BLaER1 treated with 17β-estradiol and CSF1 and Interleukin-3, amounts not matched to agents 10 nM and 100 nM (cell line): ENCODE data around the gene ARHGAP4.

Experiments
- H3K27ac ChIP-seq, 11 experiments: shearing (Covaris generic); formaldehyde crosslinking; 2 replicates each; pipeline ENCODE4 v1.8.1; 2022
- H3K27me3 ChIP-seq, 11 experiments: shearing (Covaris generic); formaldehyde crosslinking; 2 replicates each; pipeline ENCODE4 v1.8.1; 2022
- H3K36me3 ChIP-seq, 11 experiments: shearing (Covaris generic); formaldehyde crosslinking; 2 replicates each; pipeline ENCODE4 v1.8.1; 2022
- H3K4me1 ChIP-seq, 10 experiments: shearing (Covaris generic); formaldehyde crosslinking; 2 replicates each; pipeline ENCODE4 v1.8.1; 2022
- H3K4me2 ChIP-seq, 11 experiments: shearing (Covaris generic); formaldehyde crosslinking; 2 replicates each; pipeline ENCODE4 v1.8.1; 2022
- H3K4me3 ChIP-seq, 10 experiments: shearing (Covaris generic); formaldehyde crosslinking; 2 replicates each; pipeline ENCODE4 v1.8.1; 2022
- H3K9ac ChIP-seq, 11 experiments: shearing (Covaris generic); formaldehyde crosslinking; 2 replicates each; pipeline ENCODE4 v1.8.1; 2022
- H3K9me3 ChIP-seq, 11 experiments: shearing (Covaris generic); formaldehyde crosslinking; replicated peaks in 1 of 11; 2 replicates each; pipeline ENCODE4 v1.8.1; 2022
- H4K20me1 ChIP-seq, 11 experiments: shearing (Covaris generic); formaldehyde crosslinking; 2 replicates each; pipeline ENCODE4 v1.8.1; 2022
- Cebpa-rat ChIP-seq, 11 experiments: shearing (Covaris generic); IDR thresholded peaks; 2 replicates each; pipeline ENCODE4 v1.8.1; 2022

Gene ARHGAP4

GRCh38 chrX:153953342-153953830 lies 27.3 kb upstream of the ARHGAP4 start:
- Histone ChIP-seq H3K27me3 (peaks cover 0 to 38% (median 5%) of the 10 kb centered on the region in 11 experiments; a peak in 8 of 22 replicates), H3K4me1 (peaks cover 40 to 60% (median 54%) of the 10 kb centered on the region in 10 experiments), H3K4me2 (peak overlapping the region in 10 of 11 experiments; percentile 26 to 80 (median 38); a peak in 19 of 22 replicates), H3K9ac (peak overlapping the region in 7 of 11 experiments; percentile 16 to 44 (median 30); a peak in 9 of 22 replicates), H4K20me1 (peaks cover 0 to 100% (median 94%) of the 10 kb centered on the region in 11 experiments; a peak in 19 of 22 replicates), H3K4me3 (no peak overlapping the region), H3K27ac (peak overlapping the region in 4 of 11 experiments; percentile 13 to 64 (median 36); a peak in 6 of 22 replicates), H3K36me3 (peaks cover 74 to 95% (median 90%) of the 10 kb centered on the region in 11 experiments), H3K9me3 (no peaks in the 10 kb centered on the region)
- TF ChIP-seq Cebpa-rat (IDR thresholded peaks at IDR 0.05) = no peak

- Histone ChIP-seq H4K20me1 (peaks cover 0 to 100% (median 94%) of the 10 kb centered on the region in 11 experiments; a peak in 19 of 22 replicates), H3K4me2 (peak overlapping the region; percentile 8 to 87 (median 39); a peak in 17 of 22 replicates), H3K9me3 (no peaks in the 10 kb centered on the region), H3K27me3 (peaks cover 0 to 42% (median 9%) of the 10 kb centered on the region in 11 experiments; a peak in 11 of 22 replicates), H3K9ac (peak overlapping the region in 8 of 11 experiments; percentile 16 to 44 (median 28); a peak in 10 of 22 replicates), H3K36me3 (peaks cover 65 to 94% (median 87%) of the 10 kb centered on the region in 11 experiments), H3K27ac (peak overlapping the region in 6 of 11 experiments; percentile 13 to 64 (median 37); a peak in 10 of 22 replicates), H3K4me1 (peaks cover 49 to 69% (median 63%) of the 10 kb centered on the region in 10 experiments), H3K4me3 (no peak overlapping the region)
- TF ChIP-seq Cebpa-rat (IDR thresholded peaks at IDR 0.05) = no peak
Observed at GRCh38 chrX:153952373-153953026, 26.4 kb upstream of the ARHGAP4 start.

DNA sequence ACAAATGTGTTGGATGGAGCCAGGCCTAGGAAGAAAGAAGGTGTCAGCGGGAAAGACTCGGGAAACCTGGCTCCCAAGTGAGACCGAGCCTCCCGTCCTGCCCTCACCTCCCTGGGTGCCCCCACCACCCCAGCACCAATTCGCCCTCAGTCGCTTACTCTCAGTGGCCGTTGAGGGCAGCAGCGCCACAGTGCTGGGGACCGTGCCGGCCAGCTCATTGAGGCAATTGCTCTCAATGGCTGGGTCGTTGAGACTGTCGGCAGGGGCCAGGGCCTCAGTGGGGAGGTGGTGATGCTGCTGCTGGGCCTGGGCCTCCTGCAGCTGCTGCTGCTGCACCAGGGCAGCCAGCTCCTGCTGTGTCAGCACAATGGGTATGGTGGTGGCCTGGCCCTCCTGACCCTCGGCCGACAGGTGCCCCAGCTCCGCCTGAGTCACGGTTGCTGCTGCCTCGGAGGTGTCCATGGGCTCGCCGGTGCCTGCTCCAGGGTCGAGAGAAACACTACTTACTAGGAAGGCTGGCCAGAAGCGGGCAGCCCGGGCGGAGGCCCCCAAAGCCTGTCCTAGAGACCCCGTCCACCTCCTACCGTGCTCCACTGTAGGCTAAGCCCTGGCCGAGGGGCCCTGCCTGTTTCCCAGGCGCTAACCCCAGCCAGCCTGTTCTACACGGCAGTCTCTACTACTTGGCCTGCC lies 25.8 kb upstream of the ARHGAP4 start:
- Histone ChIP-seq H3K4me3 (no peak overlapping the region), H3K27ac (peak overlapping the region in 6 of 11 experiments; percentile 7 to 64 (median 37); a peak in 7 of 22 replicates), H3K4me1 (peaks cover 54 to 74% (median 68%) of the 10 kb centered on the region in 10 experiments), H3K4me2 (peak overlapping the region in 9 of 11 experiments; percentile 37 to 87 (median 70); a peak in 11 of 22 replicates), H3K9ac (peak overlapping the region in 7 of 11 experiments; percentile 9 to 63 (median 30); a peak in 4 of 22 replicates), H3K9me3 (no peaks in the 10 kb centered on the region), H3K27me3 (peaks cover 0 to 44% (median 14%) of the 10 kb centered on the region in 11 experiments; a peak in 14 of 22 replicates), H4K20me1 (peaks cover 0 to 98% (median 92%) of the 10 kb centered on the region in 11 experiments; a peak in 19 of 22 replicates), H3K36me3 (peaks cover 58 to 87% (median 81%) of the 10 kb centered on the region in 11 experiments)
- TF ChIP-seq Cebpa-rat (IDR thresholded peaks at IDR 0.05) = no peak

- H3K27me3 ChIP-seq = peaks cover 8 to 50% (median 28%) of the 10 kb centered on the region in 11 experiments; a peak in 18 of 22 replicates
- H3K4me2 ChIP-seq = peak overlapping the region; percentile 62 to 87 (median 70)
- H3K9ac ChIP-seq = peak overlapping the region in 10 of 11 experiments; percentile 5 to 63 (median 52); a peak in 17 of 22 replicates
- no peak for TF ChIP-seq Cebpa-rat (IDR thresholded peaks at IDR 0.05)
- H3K4me1 ChIP-seq = peaks cover 71 to 88% (median 82%) of the 10 kb centered on the region in 10 experiments
- peak overlapping the region in 7 of 11 experiments; percentile 33 to 69 (median 58); a peak in 11 of 22 replicates for H3K27ac ChIP-seq
- H3K4me3 ChIP-seq = peak overlapping the region in 2 of 10 experiments; percentile 8 to 24; a peak in 1 of 20 replicates
- H4K20me1 ChIP-seq = peaks cover 0 to 97% (median 86%) of the 10 kb centered on the region in 11 experiments; a peak in 19 of 22 replicates
- H3K9me3 ChIP-seq = no peaks in the 10 kb centered on the region
- peaks cover 45 to 70% (median 65%) of the 10 kb centered on the region in 11 experiments for H3K36me3 ChIP-seq
Observed at GRCh38 chrX:153950127-153950526, 24.1 kb upstream of the ARHGAP4 start.

DNA sequence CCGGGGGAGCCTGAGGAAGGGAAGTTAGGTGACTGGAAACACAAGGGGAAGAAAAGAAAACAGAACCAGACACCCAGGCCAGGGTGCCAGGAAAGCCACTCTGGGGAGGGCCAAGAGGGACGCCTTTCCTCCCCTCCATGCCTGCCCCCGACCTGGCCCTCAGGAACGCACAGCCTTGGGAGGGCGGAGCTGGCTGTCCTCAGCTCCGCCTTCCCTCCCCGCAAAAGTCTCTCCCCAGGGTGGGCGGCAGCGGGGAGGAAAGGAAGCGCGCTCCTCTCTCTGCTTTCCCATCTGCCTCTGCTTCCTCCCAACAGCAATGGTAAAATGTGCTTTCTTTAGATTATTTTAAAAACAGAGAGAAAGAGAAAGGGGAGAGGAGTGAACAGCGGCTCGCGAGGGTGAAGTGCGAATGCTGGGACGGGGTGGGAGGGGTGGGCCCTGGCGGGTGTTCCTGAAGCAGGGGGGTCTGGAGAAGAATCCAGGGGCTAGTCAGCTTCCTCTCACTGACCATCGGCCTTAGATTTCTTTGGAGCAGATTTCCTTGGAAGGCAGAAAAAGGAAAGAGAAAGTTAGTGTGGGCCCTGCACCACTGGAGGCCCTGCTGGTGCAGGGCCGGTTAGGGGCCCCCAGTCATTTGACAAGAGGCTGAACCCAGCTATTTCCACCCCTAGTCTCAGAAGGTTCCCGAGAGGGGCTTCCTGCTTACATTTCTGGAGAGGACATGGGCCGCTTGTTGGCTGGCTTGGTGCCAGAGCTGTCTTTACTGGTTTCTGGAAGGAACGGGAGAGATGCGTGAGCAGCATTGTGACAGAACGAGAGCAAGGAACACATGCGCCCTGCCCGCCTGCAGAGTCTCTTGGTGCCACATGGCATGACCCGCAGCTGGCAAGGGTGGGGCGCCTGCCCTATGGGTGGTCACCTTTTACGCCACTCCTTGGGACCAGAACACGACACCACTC lies 23.1 kb upstream of the ARHGAP4 start:
- H3K36me3 ChIP-seq = peaks cover 36 to 60% (median 55%) of the 10 kb centered on the region in 11 experiments
- no peak for TF ChIP-seq Cebpa-rat (IDR thresholded peaks at IDR 0.05)
- H3K4me3 ChIP-seq = peak overlapping the region in 4 of 10 experiments; percentile 4 to 24 (median 20); a peak in 2 of 20 replicates
- peak overlapping the region; percentile 62 to 87 (median 70) for H3K4me2 ChIP-seq
- H3K27me3 ChIP-seq = peaks cover 16 to 59% (median 38%) of the 10 kb centered on the region in 11 experiments; a peak in 20 of 22 replicates
- H3K4me1 ChIP-seq = peaks cover 76 to 97% (median 91%) of the 10 kb centered on the region in 10 experiments
- peak overlapping the region in 9 of 11 experiments; percentile 21 to 63 (median 56); a peak in 17 of 22 replicates for H3K9ac ChIP-seq
- no peaks in the 10 kb centered on the region for H3K9me3 ChIP-seq
- peaks cover 0 to 97% (median 83%) of the 10 kb centered on the region in 11 experiments; a peak in 19 of 22 replicates for H4K20me1 ChIP-seq
- peak overlapping the region in 10 of 11 experiments; percentile 18 to 69 (median 53); a peak in 18 of 22 replicates for H3K27ac ChIP-seq

DNA sequence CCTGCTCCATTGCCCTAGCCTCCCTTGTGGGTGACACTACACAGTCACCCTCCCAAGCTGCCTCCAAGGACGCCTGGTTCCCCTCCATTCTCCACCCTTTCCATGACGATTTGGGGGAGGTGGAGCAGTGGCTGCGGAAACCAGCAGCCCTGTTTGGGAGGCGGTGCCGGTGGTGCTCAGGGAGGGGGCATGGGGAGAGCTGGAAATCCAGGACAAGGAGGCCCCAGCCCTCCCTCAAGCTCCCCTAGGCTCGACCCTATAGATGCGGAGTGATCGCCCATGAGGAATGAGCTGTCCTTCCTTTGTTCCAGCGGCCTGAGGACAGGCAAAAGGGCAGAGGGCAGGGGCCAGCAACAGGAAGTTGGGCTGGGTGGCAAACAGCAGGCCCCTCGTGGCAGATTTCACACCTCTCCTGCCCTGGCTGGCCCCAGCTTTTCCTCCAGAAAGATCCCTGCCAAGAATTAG lies 22.0 kb upstream of the ARHGAP4 start:
- peaks cover 27 to 70% (median 48%) of the 10 kb centered on the region in 11 experiments for H3K27me3 ChIP-seq
- peak overlapping the region in 10 of 11 experiments; percentile 18 to 69 (median 53); a peak in 17 of 22 replicates for H3K27ac ChIP-seq
- H3K36me3 ChIP-seq = peaks cover 38 to 49% (median 46%) of the 10 kb centered on the region in 11 experiments
- no peak overlapping the region for H3K4me3 ChIP-seq
- no peaks in the 10 kb centered on the region for H3K9me3 ChIP-seq
- no peak for TF ChIP-seq Cebpa-rat (IDR thresholded peaks at IDR 0.05)
- peaks cover 77 to 99% (median 93%) of the 10 kb centered on the region in 10 experiments for H3K4me1 ChIP-seq
- peak overlapping the region; percentile 36 to 87 (median 70) for H3K4me2 ChIP-seq
- peak overlapping the region in 8 of 11 experiments; percentile 45 to 64 (median 56); a peak in 14 of 22 replicates for H3K9ac ChIP-seq
- peaks cover 2 to 97% (median 80%) of the 10 kb centered on the region in 11 experiments; a peak in 20 of 22 replicates for H4K20me1 ChIP-seq
